ENCODE measurements around the gene SNCB. TPM values are rescaled to one million over a fixed set of nuclear protein-coding genes. Genes with fewer than 3 reads are reported as not detected.

Gene SNCB
- total and polyA plus RNA-seq, 2 of the 4 experiments (the other 2 are of a cell fraction) = 0.41 TPM; not detected in 1

- H2BK120ac ChIP-seq (ENCODE audit: low read depth, low read length) = no peak overlapping the region
- H4K8ac ChIP-seq (ENCODE audit: low read depth in 2 of 2, low read length in 2 of 2) = no peak overlapping the region
- no peak overlapping the region for H3K27ac ChIP-seq (ENCODE audit: insufficient read depth, low read length)
- DNase-seq = no peak
- no peak overlapping the region for H2AK9ac ChIP-seq (replicated peaks; ENCODE audit: low read depth, low read length, poor library complexity)
- H3K14ac ChIP-seq (replicated peaks; ENCODE audit: low read depth, low read length) = no peak overlapping the region
- 82% methylated on average over 27 of the region's 47 CpGs; no CpG with 5 or more reads in 1 of the 2 experiments for WGBS, 2 experiments (ENCODE audit: extremely low coverage in 2 of 2, insufficient read length in 1 of 2)
- in situ Hi-C loops (cut with MboI; ENCODE audit: low sequenced_read_pairs) (no loop called here), intact Hi-C loops (cut with micrococcal nuclease) (no loop called here), dilution Hi-C loops (cut with HindIII; ENCODE audit: low sequenced_read_pairs, unreplicated experiment) (no loop called here)
- no peak overlapping the region for H2BK5ac ChIP-seq (ENCODE audit: low read depth, low read length, poor library complexity, severe bottlenecking)
- no peak overlapping the region for H3K18ac ChIP-seq (ENCODE audit: low read depth, low read length)
- H3K36me3 ChIP-seq (ENCODE audit: control insufficient read depth, insufficient read depth, low read length) = no peaks in the 10 kb centered on the region; the same call in 1 of the 2 replicates
- no peaks in the 10 kb centered on the region for H3K9me3 ChIP-seq (ENCODE audit: control insufficient read depth, insufficient read depth, low read length)
- no peak overlapping the region for H2AK5ac ChIP-seq (ENCODE audit: low read depth, low read length)
- H3K9me1 ChIP-seq (ENCODE audit: insufficient read depth, low read length) = no peaks in the 10 kb centered on the region
- no peak overlapping the region for H2AFZ ChIP-seq (replicated peaks; ENCODE audit: low read length, poor library complexity)
- H3K4ac ChIP-seq (ENCODE audit: low read depth, low read length) = no peak overlapping the region
- no peaks in the 10 kb centered on the region for H3K27me3 ChIP-seq (ENCODE audit: control insufficient read depth, insufficient read depth, low read length)
- no peaks in the 10 kb centered on the region for H3K4me1 ChIP-seq (ENCODE audit: control insufficient read depth, insufficient read depth, low read length)
- no peak overlapping the region for H2BK20ac ChIP-seq (ENCODE audit: low read depth, low read length)
- ATAC-seq (ENCODE audit: low read depth) = no peak
- H3K79me1 ChIP-seq (ENCODE audit: low read depth in 1 of 2, low read length in 2 of 2) = no peaks in the 10 kb centered on the region
- no peaks in the 10 kb centered on the region for H4K20me1 ChIP-seq (ENCODE audit: insufficient read depth, low read length)
- no peak overlapping the region for H3K4me3 ChIP-seq (ENCODE audit: insufficient read depth, low read depth, low read length)
- BruUV-seq (replicated peaks) = no TSS peak
- H3K4me2 ChIP-seq (ENCODE audit: low read depth, low read length) = no peak overlapping the region
- H2BK15ac ChIP-seq (ENCODE audit: low read depth, low read length) = no peak overlapping the region
- no peak overlapping the region for H3K9ac ChIP-seq (ENCODE audit: low read depth, low read length)
- POLR2A ChIA-PET (ENCODE audit: unreplicated experiment) = no interaction called here
- no peak overlapping the region for H3K56ac ChIP-seq (ENCODE audit: extremely low read depth, insufficient read depth, low read length)
- no peak overlapping the region for H3K23ac ChIP-seq (ENCODE audit: low read depth, low read length)
- CTCF ChIA-PET = no interaction called here
- no peak overlapping the region for H4K5ac ChIP-seq (ENCODE audit: low read depth, low read length)
- H4K91ac ChIP-seq (ENCODE audit: insufficient read depth, low read depth, low read length) = no peak overlapping the region
- TF ChIP-seq SMC3 (IDR thresholded peaks at IDR 0.05; ENCODE audit: low read depth, low read length) (no peak), ELK1 (IDR thresholded peaks at IDR 0.05; ENCODE audit: borderline replicate concordance, low read depth, low read length) (no peak), NFE2L2 (IDR thresholded peaks at IDR 0.05; ENCODE audit: low read depth, low read length) (no peak), POLR2A (IDR thresholded peaks at IDR 0.05; ENCODE audit: low read depth, low read length) (no peak), MAFK (IDR thresholded peaks at IDR 0.05; ENCODE audit: low read depth, low read length) (no peak), FOS (IDR thresholded peaks at IDR 0.05; ENCODE audit: low read depth, low read length) (no peak), MXI1 (IDR thresholded peaks at IDR 0.05; ENCODE audit: borderline replicate concordance, low read depth, low read length) (no peak), BHLHE40 (IDR thresholded peaks at IDR 0.05; ENCODE audit: low read depth, low read length) (no peak), RAD21 (IDR thresholded peaks at IDR 0.05; ENCODE audit: low read length) (no peak), RCOR1 (IDR thresholded peaks at IDR 0.05; ENCODE audit: insufficient replicate concordance, low read length) (no peak), CEBPB (IDR thresholded peaks at IDR 0.05; ENCODE audit: low read depth, low read length) (no peak), USF2 (IDR thresholded peaks at IDR 0.05; ENCODE audit: low read depth, low read length) (no peak), RFX5 (IDR thresholded peaks at IDR 0.05; ENCODE audit: low read depth, low read length) (no peak), MAZ (IDR thresholded peaks at IDR 0.05; ENCODE audit: borderline replicate concordance, low read depth, low read length) (no peak), CHD1 (IDR thresholded peaks at IDR 0.05; ENCODE audit: low read depth, low read length) (no peak)
Measured at GRCh38 chr5:176597417-176598389, 32.6 kb downstream of the SNCB start.

Measured in IMR-90 (cell line).